Testis (tissue), 3 donors: ENCODE data around the gene HSD17B13. TPM values are rescaled to one million over a fixed set of nuclear protein-coding genes. Genes with fewer than 3 reads are reported as not detected.

Experiments used
- DNase-seq: peaks from one replicate; pipeline ENCODE4 v3.0.0-alpha.2; 2019
- H3K27ac ChIP-seq, 2 donors: fragments of 200-600 bp; sonication (generic); one replicate each; pipeline ENCODE4 v1.5.1; 2019
- H3K27me3 ChIP-seq: fragments of 200-600 bp; sonication (generic); one replicate; pipeline ENCODE4 v1.5.1; 2019
- H3K36me3 ChIP-seq: fragments of 200-600 bp; sonication (generic); one replicate; pipeline ENCODE4 v1.5.1; 2017; ENCODE audit warnings: low read depth; ENCODE audit errors: missing control alignments
- H3K4me1 ChIP-seq: fragments of 200-600 bp; sonication (generic); one replicate; pipeline ENCODE4 v1.5.1; 2019
- H3K4me3 ChIP-seq, 2 donors: fragments of 200-600 bp; sonication (generic); one replicate each; pipeline ENCODE4 v1.5.1; 2017 to 2019
- H3K9me3 ChIP-seq: fragments of 200-600 bp; sonication (generic); one replicate; pipeline ENCODE4 v1.5.1; 2017
- POLR2A ChIP-seq: fragments of 450-650 bp; IDR thresholded peaks from one replicate; pipeline ENCODE4 v1.6.1; 2017; ENCODE audit warnings: antibody characterized with exemption, mild to moderate bottlenecking, moderate library complexity
- WGBS, 2 donors: methylation state at CpG; one replicate each; pipeline ENCODE4 v1.1.5; 2018; 5-methylcytosine and 5-hydroxymethylcytosine counted together
- intact Hi-C: fragments of 100-400 bp; cut with DNase I; formaldehyde crosslinking; loops from one replicate; pipeline ENCODE4 v1.15.1; 2023; ENCODE audit warnings: low total_unique reads
- polyA plus RNA-seq: library from polyadenylated mRNA; stranded (reverse); fragments of 350-450 nt; fragmentation: Illumina TruSeq; extraction: RNeasy Lipid Tissue Mini Kit (QIAGEN cat#74804); gene quantifications from one replicate; pipeline ENCODE4 v1.2.3, GENCODE V29; 2014; ENCODE audit warnings: low read depth, low replicate concordance; ENCODE audit not compliant: insufficient read depth
- total RNA-seq, 2 donors: library from RNA; depleted of rRNA; stranded (reverse); fragments of >200 nt; gene quantifications; one replicate each; pipeline ENCODE4 v1.2.3, GENCODE V29; 2016
- TF ChIP-seq, protein P1 (sequence below), 3 experiments: fragments of 450-650 bp in 2 of 3; fragments of 200-600 bp in 1 of 3; sonication (generic) in 1 of 3; IDR thresholded peaks; one replicate each; pipeline ENCODE4 v1.5.1; 2016 to 2019; ENCODE audit warnings: antibody characterized with exemption in 3 of 3, mild to moderate bottlenecking in 2 of 3, moderate library complexity in 1 of 3

HSD17B13 gene
- total and polyA plus RNA-seq, 3 donors from 2014 or later, result 0.40 to 0.94 (median 0.81) TPM

DNA sequence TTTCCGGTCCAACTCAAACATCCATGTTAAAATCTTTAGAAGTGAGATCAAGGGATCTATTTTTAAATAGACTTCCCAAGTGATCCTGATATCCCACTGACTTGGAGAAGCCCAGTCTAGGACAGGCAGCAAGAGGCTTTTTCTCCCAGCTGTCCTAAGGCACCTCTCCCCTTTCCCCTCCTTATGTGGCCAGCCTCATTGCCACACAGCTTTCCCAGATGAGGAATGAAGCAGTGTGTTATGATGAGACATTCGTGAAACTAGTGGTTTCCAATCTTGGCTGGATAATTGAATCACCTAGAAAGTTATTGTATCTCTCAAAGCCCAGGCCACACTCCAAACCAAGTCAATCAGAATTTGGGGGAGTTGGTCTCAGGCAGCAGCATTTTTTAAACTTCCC lies 16.8 kb upstream of the HSD17B13 start:
- H3K36me3 ChIP-seq, result no peaks in the 10 kb centered on the region
- intact Hi-C loops, result no loop called here
- no peaks in the 10 kb centered on the region for H3K4me1 ChIP-seq
- H3K4me3 ChIP-seq, result no peak overlapping the region
- no peaks in the 10 kb centered on the region for H3K9me3 ChIP-seq
- H3K27me3 ChIP-seq, result no peaks in the 10 kb centered on the region
- no peak overlapping the region for H3K27ac ChIP-seq
- WGBS, 2 donors, result 92 to 97% methylated on average over 2 of the region's 2 CpGs
- DNase-seq, result no peak
- TF ChIP-seq, protein P1, sequence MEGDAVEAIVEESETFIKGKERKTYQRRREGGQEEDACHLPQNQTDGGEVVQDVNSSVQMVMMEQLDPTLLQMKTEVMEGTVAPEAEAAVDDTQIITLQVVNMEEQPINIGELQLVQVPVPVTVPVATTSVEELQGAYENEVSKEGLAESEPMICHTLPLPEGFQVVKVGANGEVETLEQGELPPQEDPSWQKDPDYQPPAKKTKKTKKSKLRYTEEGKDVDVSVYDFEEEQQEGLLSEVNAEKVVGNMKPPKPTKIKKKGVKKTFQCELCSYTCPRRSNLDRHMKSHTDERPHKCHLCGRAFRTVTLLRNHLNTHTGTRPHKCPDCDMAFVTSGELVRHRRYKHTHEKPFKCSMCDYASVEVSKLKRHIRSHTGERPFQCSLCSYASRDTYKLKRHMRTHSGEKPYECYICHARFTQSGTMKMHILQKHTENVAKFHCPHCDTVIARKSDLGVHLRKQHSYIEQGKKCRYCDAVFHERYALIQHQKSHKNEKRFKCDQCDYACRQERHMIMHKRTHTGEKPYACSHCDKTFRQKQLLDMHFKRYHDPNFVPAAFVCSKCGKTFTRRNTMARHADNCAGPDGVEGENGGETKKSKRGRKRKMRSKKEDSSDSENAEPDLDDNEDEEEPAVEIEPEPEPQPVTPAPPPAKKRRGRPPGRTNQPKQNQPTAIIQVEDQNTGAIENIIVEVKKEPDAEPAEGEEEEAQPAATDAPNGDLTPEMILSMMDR (IDR thresholded peaks at IDR 0.05), result no peak
- no peak for TF ChIP-seq POLR2A

DNA sequence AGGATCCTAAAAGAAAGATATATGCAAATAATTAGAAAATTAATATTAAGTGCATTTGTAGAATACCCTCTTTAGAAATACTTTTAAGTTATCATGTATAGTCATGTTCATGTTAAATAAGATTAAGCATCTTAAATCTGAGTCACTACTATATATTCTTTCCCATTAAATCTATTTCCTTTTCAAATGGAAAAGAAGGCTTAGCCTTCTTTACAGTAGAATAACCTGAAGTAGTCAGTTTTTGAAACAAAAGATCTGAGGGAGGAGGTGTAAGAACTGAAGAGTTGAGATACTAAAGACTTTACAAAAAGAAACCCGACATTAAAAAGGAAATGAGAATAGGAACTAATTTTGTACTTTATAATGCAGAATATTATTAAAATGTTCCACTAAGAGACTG lies 14.7 kb upstream of the HSD17B13 start:
- intact Hi-C loops, result no loop called here
- no peak overlapping the region for H3K27ac ChIP-seq
- no peak for TF ChIP-seq POLR2A
- TF ChIP-seq, protein P1 (IDR thresholded peaks at IDR 0.05), result no peak
- no peaks in the 10 kb centered on the region for H3K9me3 ChIP-seq
- no peaks in the 10 kb centered on the region for H3K4me1 ChIP-seq
- 82 to 83% methylated on average over 1 of the region's 1 CpG for WGBS, 2 donors
- no peak for DNase-seq
- H3K27me3 ChIP-seq, result no peaks in the 10 kb centered on the region
- no peaks in the 10 kb centered on the region for H3K36me3 ChIP-seq
- no peak overlapping the region for H3K4me3 ChIP-seq

GRCh38 chr4:87333267-87333666 lies 10.6 kb upstream of the HSD17B13 start:
- Histone ChIP-seq H3K9me3 (no peaks in the 10 kb centered on the region), H3K27ac (no peak overlapping the region), H3K4me1 (no peaks in the 10 kb centered on the region), H3K4me3 (no peak overlapping the region), H3K36me3 (no peaks in the 10 kb centered on the region), H3K27me3 (no peaks in the 10 kb centered on the region)
- TF ChIP-seq, protein P1 (IDR thresholded peaks at IDR 0.05), result no peak
- TF ChIP-seq POLR2A, result no peak
- no peak for DNase-seq
- 86 to 90% methylated on average over 1 of the region's 1 CpG for WGBS, 2 donors
- intact Hi-C loops, result no loop called here

GRCh38 chr4:87330761-87331160 lies 8.1 kb upstream of the HSD17B13 start:
- no peak overlapping the region for H3K27ac ChIP-seq
- H3K4me3 ChIP-seq, result no peak overlapping the region
- intact Hi-C loops, result no loop called here
- TF ChIP-seq, protein P1 (IDR thresholded peaks at IDR 0.05), result no peak
- TF ChIP-seq POLR2A, result no peak
- H3K27me3 ChIP-seq, result no peaks in the 10 kb centered on the region
- no peaks in the 10 kb centered on the region for H3K9me3 ChIP-seq
- WGBS, 2 donors, result 90 to 94% methylated on average over 4 of the region's 4 CpGs
- no peak for DNase-seq
- H3K36me3 ChIP-seq, result no peaks in the 10 kb centered on the region
- H3K4me1 ChIP-seq, result no peaks in the 10 kb centered on the region

DNA sequence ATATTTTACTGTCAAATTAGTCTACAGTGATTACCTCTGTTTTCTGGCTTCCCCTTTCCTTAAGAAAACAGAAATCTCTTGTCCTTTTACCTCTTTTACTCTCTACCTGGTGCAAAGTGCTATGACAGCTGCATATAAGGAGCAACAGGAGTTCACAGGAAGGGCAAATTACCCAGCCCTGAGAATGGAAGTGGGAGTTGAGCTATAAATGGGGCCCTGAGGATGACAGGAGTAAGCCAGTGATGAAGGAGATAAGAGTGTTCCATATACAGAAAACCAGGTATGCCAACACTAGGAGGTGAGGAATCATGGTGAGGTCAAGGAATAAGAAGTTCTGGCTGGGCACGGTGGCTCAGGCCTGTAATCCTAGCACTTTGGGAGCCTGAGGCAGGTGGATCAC lies 4.5 kb upstream of the HSD17B13 start:
- DNase-seq, result no peak
- H3K36me3 ChIP-seq, result no peaks in the 10 kb centered on the region
- H3K9me3 ChIP-seq, result no peaks in the 10 kb centered on the region
- intact Hi-C loops, result no loop called here
- H3K4me3 ChIP-seq, result no peak overlapping the region
- no peaks in the 10 kb centered on the region for H3K4me1 ChIP-seq
- WGBS, 2 donors, result 71 to 100% methylated on average over 1 of the region's 1 CpG
- no peaks in the 10 kb centered on the region for H3K27me3 ChIP-seq
- no peak overlapping the region for H3K27ac ChIP-seq
- TF ChIP-seq POLR2A, result no peak
- TF ChIP-seq, protein P1 (IDR thresholded peaks at IDR 0.05), result no peak
